Ascending aorta (tissue), 2 donors: ENCODE measurements around the gene EXOC4. TPM values are rescaled to one million over a fixed set of nuclear protein-coding genes. Genes with fewer than 3 reads are reported as not detected.

Experiments
- DNase-seq, 2 donors: peaks; one replicate each; pipeline ENCODE4 v3.0.0-alpha.2; 2019; ENCODE audit warnings: low spot score in 2 of 2
- H3K27ac ChIP-seq, 2 donors: fragments of 200-600 bp; sonication (generic); one replicate each; pipeline ENCODE4 v1.5.1; 2016 to 2017; ENCODE audit warnings: mild to moderate bottlenecking in 1 of 2
- H3K27me3 ChIP-seq: fragments of 200-600 bp; sonication (generic); one replicate; pipeline ENCODE4 v1.5.1; 2017
- H3K36me3 ChIP-seq, 2 donors: fragments of 200-600 bp; sonication (generic); one replicate each; pipeline ENCODE4 v1.5.1; 2016
- H3K4me1 ChIP-seq, 2 donors: fragments of 200-600 bp; sonication (generic); one replicate each; pipeline ENCODE4 v1.5.1; 2016 to 2017; ENCODE audit warnings: mild to moderate bottlenecking in 1 of 2
- H3K4me3 ChIP-seq, 2 donors: fragments of 200-600 bp; sonication (generic); one replicate each; pipeline ENCODE4 v1.5.1; 2016 to 2017; ENCODE audit warnings: mild to moderate bottlenecking in 1 of 2
- H3K9me3 ChIP-seq, 2 donors: fragments of 200-600 bp; sonication (generic); one replicate each; pipeline ENCODE4 v1.5.1; 2016
- CTCF ChIP-seq, 3 experiments: fragments of 200-600 bp in 2 of 3; fragments of 450-650 bp in 1 of 3; sonication (generic) in 2 of 3; IDR thresholded peaks; one replicate each; pipeline ENCODE4 v1.5.1; 2016 to 2019; ENCODE audit warnings: antibody characterized with exemption in 3 of 3, mild to moderate bottlenecking in 1 of 3, moderate library complexity in 1 of 3
- intact Hi-C: fragments of 100-400 bp; cut with DNase I; formaldehyde crosslinking; loops from one replicate; pipeline ENCODE4 v1.15.1; 2023
- total RNA-seq: library from RNA; depleted of rRNA; stranded (reverse); fragments of >200 nt; gene quantifications from one replicate; pipeline ENCODE4 v1.1.0, GENCODE V29; 2016

The EXOC4 gene
- total RNA-seq, 1 donor from 2014 or later: 27.1 TPM

DNA sequence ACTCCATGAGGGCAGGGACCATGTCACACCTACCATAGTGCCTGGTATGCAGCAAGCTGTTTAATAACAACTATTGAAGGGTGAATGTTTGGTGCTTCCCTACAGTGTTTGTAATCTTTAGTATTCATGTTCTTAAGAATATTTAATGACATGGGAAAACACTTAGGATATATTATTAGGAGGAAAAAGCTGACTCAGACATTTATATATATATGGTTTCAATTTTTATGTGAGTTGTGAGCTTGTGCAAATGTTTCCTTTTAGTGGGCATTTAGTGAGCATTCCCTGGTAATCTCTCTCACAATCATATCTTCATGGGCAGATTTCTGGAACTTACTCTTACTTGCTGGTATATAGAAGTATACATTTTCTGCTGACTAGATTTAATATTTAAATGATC is 359.1 kb downstream of the EXOC4 start:
- Histone ChIP-seq H3K4me1 (no peaks in the 10 kb centered on the region), H3K9me3 (no peaks in the 10 kb centered on the region), H3K27ac (no peak overlapping the region), H3K27me3 (no peaks in the 10 kb centered on the region), H3K36me3 (no peaks in the 10 kb centered on the region), H3K4me3 (no peak overlapping the region)
- no peak for DNase-seq
- intact Hi-C loops: no loop called here
- no peak for TF ChIP-seq CTCF (IDR thresholded peaks at IDR 0.05)

DNA sequence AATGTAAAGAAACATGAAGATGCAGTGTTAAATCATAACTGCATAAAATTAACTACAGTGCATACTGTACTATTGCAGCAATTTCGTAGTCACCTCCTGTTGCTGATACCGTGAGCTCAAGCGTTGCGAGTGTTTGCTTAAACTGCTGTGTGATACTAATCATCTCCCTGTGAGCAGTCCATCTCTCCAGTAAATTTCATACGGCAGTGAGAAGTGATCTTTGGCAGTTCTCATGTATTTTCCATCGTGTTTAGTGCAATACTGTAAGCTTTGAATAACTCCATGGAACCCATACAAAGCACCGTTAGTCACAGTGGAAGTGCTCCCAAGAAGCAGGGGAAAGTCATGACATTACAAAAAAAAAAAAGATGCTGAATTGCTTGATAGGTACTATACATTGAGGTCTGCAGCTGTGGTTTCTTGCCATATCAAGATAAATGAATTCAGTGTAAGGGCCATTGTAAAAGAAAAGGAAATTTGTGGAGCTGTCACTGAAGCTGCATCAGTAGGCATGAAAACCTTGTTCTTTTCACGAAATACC is 360.4 kb downstream of the EXOC4 start:
- Histone ChIP-seq H3K4me1 (no peaks in the 10 kb centered on the region), H3K27ac (no peak overlapping the region), H3K9me3 (no peaks in the 10 kb centered on the region), H3K27me3 (no peaks in the 10 kb centered on the region), H3K4me3 (no peak overlapping the region), H3K36me3 (no peaks in the 10 kb centered on the region)
- DNase-seq: no peak
- TF ChIP-seq CTCF (IDR thresholded peaks at IDR 0.05): no peak
- intact Hi-C loops: no loop called here

- no peak overlapping the region for H3K27ac ChIP-seq
- no peaks in the 10 kb centered on the region for H3K27me3 ChIP-seq
- DNase-seq: no peak
- H3K9me3 ChIP-seq: no peaks in the 10 kb centered on the region
- intact Hi-C loops: no loop called here
- H3K4me1 ChIP-seq: no peaks in the 10 kb centered on the region
- no peaks in the 10 kb centered on the region for H3K36me3 ChIP-seq
- H3K4me3 ChIP-seq: no peak overlapping the region
- TF ChIP-seq CTCF (IDR thresholded peaks at IDR 0.05): no peak
Observed at GRCh38 chr7:133614251-133614650, 361.4 kb downstream of the EXOC4 start.

DNA sequence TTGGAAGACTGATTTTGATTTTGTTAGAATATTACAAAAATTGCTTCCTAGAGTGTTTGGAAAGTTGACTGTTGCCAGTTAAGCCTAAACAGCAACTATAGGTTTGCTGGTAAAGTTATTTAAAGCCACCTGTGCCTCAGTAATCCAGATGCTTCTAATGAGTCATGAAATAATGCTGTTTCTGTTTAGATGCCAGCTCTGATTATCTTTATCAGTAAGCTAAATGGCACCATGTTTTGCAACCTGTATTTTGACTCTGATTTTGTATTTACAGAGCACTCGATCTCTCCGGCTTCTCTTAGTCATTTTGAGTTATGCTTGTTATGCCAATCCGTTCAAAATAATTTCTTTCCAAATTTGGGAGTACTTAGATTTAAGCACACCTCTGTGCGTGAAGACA is 366.1 kb downstream of the EXOC4 start:
- Histone ChIP-seq H3K27me3 (no peaks in the 10 kb centered on the region), H3K27ac (no peak overlapping the region), H3K9me3 (no peaks in the 10 kb centered on the region), H3K4me3 (no peak overlapping the region), H3K36me3 (no peaks in the 10 kb centered on the region), H3K4me1 (no peaks in the 10 kb centered on the region)
- TF ChIP-seq CTCF (IDR thresholded peaks at IDR 0.05): no peak
- no peak for DNase-seq
- intact Hi-C loops: no loop called here

DNA sequence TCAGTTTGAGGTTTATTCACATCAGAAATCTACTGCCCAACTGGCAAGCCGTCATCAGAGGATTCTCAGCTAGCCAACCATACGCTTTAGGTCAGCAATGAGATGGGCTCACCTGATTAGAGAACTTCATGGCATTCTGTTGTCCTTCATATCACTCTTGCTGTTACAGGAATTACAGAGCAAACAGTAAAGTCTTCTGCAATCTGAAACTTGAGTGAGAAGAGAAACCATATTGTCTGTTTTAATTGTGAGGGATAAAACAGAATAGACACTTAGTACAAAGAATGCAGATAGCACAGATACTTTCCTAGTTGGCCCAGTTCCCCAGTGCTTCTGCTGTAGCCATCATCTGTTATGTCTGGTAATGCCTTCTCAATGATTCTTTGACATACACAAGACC is 366.6 kb downstream of the EXOC4 start:
- Histone ChIP-seq H3K9me3 (no peaks in the 10 kb centered on the region), H3K4me3 (no peak overlapping the region), H3K4me1 (no peaks in the 10 kb centered on the region), H3K27ac (no peak overlapping the region), H3K36me3 (no peaks in the 10 kb centered on the region), H3K27me3 (no peaks in the 10 kb centered on the region)
- DNase-seq: no peak
- TF ChIP-seq CTCF (IDR thresholded peaks at IDR 0.05): no peak
- intact Hi-C loops: no loop called here

GRCh38 chr7:133623721-133624120 is 370.8 kb downstream of the EXOC4 start:
- H3K9me3 ChIP-seq: no peaks in the 10 kb centered on the region
- no peaks in the 10 kb centered on the region for H3K4me1 ChIP-seq
- intact Hi-C loops: no loop called here
- H3K27me3 ChIP-seq: no peaks in the 10 kb centered on the region
- no peak overlapping the region for H3K27ac ChIP-seq
- no peaks in the 10 kb centered on the region for H3K36me3 ChIP-seq
- DNase-seq: no peak
- no peak overlapping the region for H3K4me3 ChIP-seq
- no peak for TF ChIP-seq CTCF (IDR thresholded peaks at IDR 0.05)
